ENCODE results near the gene ANAPC7.
"Not testable (repeated sequence)": the region's sequence is repeated elsewhere in the genome, so short reads cannot be mapped to it uniquely, and the experiment has no call there.

Gene ANAPC7

GRCh38 chr12:110403146-110403975 is at the start of gene ANAPC7:
ANAPC7 (minus strand) TSS chr12:110403708; CDS start chr12:110403627, 81 bp downstream.
- peak; percentile 91 for DNase-seq

- DNase-seq, result no peak
Observed at GRCh38 chr12:110451263-110451662, 47.8 kb upstream of the ANAPC7 start.

- peak; percentile 93 for DNase-seq
Observed at GRCh38 chr12:110449799-110450497, 46.4 kb upstream of the ANAPC7 start, which contains the start of gene ARPC3. ARPC3 (minus strand) TSS chr12:110450337; CDS start chr12:110450260, 77 bp downstream.

- no peak for DNase-seq
Observed at GRCh38 chr12:110444455-110444854, 40.9 kb upstream of the ANAPC7 start.

- DNase-seq, result no peak
Observed at GRCh38 chr12:110436231-110436630, 32.7 kb upstream of the ANAPC7 start.

GRCh38 chr12:110431957-110432587 is 28.6 kb upstream of the ANAPC7 start:
- DNase-seq, result no peak

GRCh38 chr12:110429676-110430075 is 26.2 kb upstream of the ANAPC7 start:
- not testable (repeated sequence) for DNase-seq

- DNase-seq, result no peak
Observed at GRCh38 chr12:110426406-110426805, 22.9 kb upstream of the ANAPC7 start.

- DNase-seq, result no peak
Observed at GRCh38 chr12:110424237-110424636, 20.7 kb upstream of the ANAPC7 start.

- no peak for DNase-seq
Observed at GRCh38 chr12:110421701-110422100, 18.2 kb upstream of the ANAPC7 start.

GRCh38 chr12:110421159-110421661 is 17.7 kb upstream of the ANAPC7 start:
- DNase-seq, result no peak

- DNase-seq, result not testable (repeated sequence)
Observed at GRCh38 chr12:110420644-110421043, 17.1 kb upstream of the ANAPC7 start.

- DNase-seq, result not testable (repeated sequence)
Observed at GRCh38 chr12:110417113-110417512, 13.6 kb upstream of the ANAPC7 start.

GRCh38 chr12:110410086-110410485 is 6.6 kb upstream of the ANAPC7 start:
- not testable (repeated sequence) for DNase-seq

GRCh38 chr12:110405126-110405662 is 1.7 kb upstream of the ANAPC7 start:
- DNase-seq, result not testable (repeated sequence)

- peak; percentile 88 for DNase-seq
Observed at GRCh38 chr12:110403976-110404682, 621 bp upstream of the ANAPC7 start.

- DNase-seq, result no peak
Observed at GRCh38 chr12:110382683-110383082, 20.8 kb downstream of the ANAPC7 start.

- no peak for DNase-seq
Observed at GRCh38 chr12:110379631-110380030, 23.9 kb downstream of the ANAPC7 start.

- DNase-seq, result no peak
Observed at GRCh38 chr12:110379197-110379596, 24.3 kb downstream of the ANAPC7 start.

- DNase-seq, result not testable (repeated sequence)
Observed at GRCh38 chr12:110378131-110378790, 25.2 kb downstream of the ANAPC7 start.

GRCh38 chr12:110373962-110374611 is 29.4 kb downstream of the ANAPC7 start:
- no peak for DNase-seq

Measured in NCI-H1105 treated with DMSO at 0.1 percent for 48 hours (cell line).